HG03460 (cell line): Measurements from ENCODE around the gene TGM1.
A peak's percentile ranks its signal among the peaks of the same experiment; 100 is the strongest.

Experiments
- ATAC-seq: cut with Tn5 transposase; IDR thresholded peaks from one replicate; pipeline ENCODE4 v1.9.1; 2021; ENCODE audit not compliant: unreplicated experiment

Gene TGM1

GRCh38 chr14:24271134-24271833, 8.3 kb upstream of the TGM1 start, which contains the start of gene RABGGTA:
TSS of gene RABGGTA (minus strand) at chr14:24271597. CDS start at chr14:24271115, 482 bp downstream.
- peak; percentile 80 for ATAC-seq

- no peak for ATAC-seq
Observed at GRCh38 chr14:24270537-24271133, 7.7 kb upstream of the TGM1 start.

DNA sequence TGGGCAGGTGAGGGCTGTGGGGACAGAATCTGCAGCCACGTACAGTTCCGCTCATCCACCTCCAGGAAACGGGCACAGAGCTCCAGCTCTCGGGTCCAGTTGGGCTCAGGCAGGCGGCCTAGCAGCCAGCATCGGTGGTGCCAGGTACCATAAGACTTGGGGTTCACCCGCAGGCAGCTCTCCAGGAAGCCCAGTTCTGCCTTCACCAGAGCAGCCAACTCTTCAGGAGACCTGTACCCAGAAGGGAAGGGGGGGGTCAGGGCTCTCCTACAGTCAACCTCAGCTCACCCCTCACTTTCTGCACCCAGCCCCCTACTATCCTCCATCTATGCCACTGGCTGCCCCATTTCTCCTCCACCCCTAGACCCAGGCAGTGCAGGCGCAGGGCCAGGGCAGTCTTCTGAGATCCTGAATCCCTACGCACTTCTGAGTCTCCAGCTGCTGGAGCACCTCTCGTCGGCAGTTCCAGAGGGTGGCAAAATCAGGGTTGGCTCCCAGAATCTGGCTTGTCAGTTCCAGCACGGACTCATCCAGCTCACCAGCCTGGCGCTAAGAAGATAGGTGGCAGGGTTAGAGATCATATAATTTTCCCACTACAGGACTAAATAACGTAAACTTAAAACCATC, 7.0 kb upstream of the TGM1 start:
- ATAC-seq, result no peak

- no peak for ATAC-seq
Observed at GRCh38 chr14:24269368-24269767, 6.4 kb upstream of the TGM1 start.

- no peak for ATAC-seq
Observed at GRCh38 chr14:24268225-24268624, 5.2 kb upstream of the TGM1 start.

DNA sequence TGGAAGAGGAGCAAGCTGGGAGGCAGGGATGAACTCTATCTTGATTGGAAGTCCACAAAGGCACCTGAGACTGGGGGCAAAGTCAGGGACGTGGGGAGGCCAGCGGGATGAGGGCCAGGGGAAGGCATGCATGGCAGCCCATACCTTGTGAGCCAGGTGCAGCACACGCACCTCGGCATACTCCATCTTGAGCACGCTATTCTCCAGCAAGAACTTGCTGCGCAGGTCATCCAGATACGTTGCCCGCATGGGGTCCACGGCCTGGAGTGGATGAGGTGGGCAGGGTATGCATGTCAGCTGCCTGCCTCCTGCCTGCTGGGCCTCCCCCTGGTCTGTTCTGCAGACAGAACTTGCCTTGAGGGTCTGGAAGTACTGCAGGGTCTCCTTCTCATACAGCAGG, 4.5 kb upstream of the TGM1 start:
- no peak for ATAC-seq

DNA sequence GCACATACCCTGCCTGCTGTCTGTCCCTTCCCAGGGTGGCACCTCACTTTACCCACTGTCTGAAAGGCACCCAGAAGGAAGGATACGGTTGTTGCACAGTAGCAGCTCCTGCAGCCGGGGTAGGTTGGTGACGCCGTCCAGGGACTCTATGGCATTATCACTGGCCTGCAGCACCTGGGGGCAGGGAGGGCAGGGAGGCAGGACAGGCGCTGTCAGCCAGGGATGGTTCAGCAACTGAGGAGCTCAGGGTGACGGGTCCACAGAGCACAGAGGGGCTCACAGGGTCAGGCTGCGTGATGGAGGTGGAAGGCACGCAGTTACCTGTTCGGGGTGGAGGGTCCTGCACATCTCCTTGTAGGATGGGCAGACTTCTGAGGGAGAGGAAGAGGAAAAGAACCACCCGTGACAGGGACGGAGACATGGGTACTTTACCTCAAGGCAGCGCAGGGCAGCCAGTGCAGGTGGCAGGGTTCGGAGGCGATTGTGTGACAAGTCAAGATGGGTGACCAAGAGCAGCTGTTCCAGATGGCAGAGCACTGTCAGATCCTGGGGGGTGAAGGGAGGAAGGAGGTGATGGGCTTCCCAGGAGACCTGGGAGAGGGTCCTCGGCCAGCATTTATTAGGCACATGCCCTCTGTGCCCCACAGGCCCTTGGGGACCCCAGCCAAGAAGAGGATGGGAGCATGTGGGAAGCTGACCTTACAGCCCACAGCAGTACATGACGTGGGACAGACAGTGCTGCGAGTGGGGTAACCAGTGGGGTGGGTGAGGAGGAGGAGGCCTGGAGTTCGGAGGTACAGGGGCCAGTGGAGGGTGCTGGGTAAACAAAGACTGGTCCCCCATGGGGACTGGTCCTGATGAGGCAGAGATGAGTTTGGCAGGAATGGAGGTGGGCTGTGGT, 3.6 kb upstream of the TGM1 start:
- no peak for ATAC-seq

- no peak for ATAC-seq
Observed at GRCh38 chr14:24264298-24264697, 1.3 kb upstream of the TGM1 start.

GRCh38 chr14:24263848-24264247, 871 bp upstream of the TGM1 start:
- no peak for ATAC-seq

DNA sequence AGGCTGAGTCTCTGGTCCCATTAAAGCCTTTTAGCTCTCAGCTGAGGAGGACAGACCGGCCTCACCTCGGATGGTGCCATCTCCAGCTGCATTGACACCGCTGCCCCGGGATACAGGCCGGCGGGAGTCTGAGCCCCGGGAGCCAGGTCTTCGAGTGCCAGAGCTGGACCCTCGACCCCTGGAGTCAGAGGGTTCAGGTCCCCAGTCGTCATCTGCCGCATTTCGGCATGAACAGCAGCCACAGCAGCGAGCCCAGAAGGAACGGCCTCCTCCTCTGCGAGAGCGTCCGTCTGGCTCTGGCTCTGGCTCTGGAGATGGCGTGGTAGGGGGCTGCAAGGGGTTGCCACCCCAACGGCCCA, 1.0 kb downstream of the TGM1 start:
- no peak for ATAC-seq

- no peak for ATAC-seq
Observed at GRCh38 chr14:24261256-24261968, 1.6 kb downstream of the TGM1 start.

GRCh38 chr14:24260780-24261157, 2.2 kb downstream of the TGM1 start:
- ATAC-seq, result no peak

GRCh38 chr14:24260026-24260779, 2.8 kb downstream of the TGM1 start:
- no peak for ATAC-seq

GRCh38 chr14:24259282-24260025, 3.5 kb downstream of the TGM1 start:
- ATAC-seq, result no peak

GRCh38 chr14:24258548-24259265, 4.3 kb downstream of the TGM1 start:
- no peak for ATAC-seq

GRCh38 chr14:24258119-24258518, 4.9 kb downstream of the TGM1 start:
- ATAC-seq, result no peak

DNA sequence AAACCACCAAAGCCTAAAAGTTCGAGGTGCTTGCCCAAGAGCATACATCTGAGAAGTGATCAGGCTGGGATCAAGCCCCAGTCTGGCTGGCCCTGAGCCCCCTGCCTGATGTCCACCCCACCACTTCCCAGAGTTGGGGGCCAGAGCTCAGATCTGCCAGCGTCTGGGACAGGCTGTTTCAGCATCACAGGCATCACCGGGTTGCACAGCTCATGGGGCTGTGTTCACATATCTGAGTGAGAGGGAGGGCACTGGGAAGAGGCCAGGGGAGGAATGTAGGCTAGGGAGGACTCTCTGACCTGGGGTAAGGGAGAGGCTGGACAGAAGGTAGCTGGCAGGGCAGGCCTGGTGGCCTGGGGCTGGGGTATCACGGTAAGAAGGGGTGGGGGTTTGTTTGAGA, 6.0 kb downstream of the TGM1 start:
- ATAC-seq, result no peak

DNA sequence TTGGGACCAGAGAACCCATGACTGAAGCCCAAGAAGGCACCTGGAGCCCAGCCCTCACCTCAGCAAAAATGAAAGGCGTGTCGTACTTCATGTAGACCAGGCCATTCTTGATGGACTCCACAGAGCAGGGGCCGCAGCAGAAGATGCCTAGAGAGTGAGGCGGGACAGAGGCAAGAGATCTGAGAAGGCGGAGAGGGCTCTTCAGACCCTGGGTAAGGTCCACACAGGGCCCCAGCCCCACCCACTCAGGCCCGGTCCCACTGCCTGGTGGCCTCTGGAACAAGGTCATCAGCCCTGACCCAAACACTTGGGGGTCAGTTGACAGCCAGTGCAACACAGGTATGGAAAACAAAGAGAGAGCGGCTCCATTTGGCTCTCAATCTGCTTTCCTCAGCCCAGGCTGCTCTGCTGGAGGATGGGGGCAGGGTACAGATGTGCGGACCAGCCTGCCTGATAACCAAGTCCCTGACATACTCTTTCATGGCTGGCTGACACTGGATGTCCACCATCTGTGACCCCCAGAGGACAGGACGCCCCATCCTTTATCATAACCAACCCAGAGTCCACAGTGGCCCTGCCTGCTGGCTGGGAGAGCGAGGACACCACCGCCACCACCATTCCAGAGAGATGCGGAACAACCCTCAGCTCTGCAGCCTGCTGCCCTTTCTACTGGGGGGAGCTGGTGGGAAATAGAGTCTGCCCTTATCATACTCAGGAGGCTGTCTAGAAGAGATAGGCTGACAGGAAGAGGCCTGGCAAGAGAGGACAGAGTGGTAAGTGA, 6.9 kb downstream of the TGM1 start:
- no peak for ATAC-seq
